ENCODE results near the gene GJD2.

Gene GJD2

DNA sequence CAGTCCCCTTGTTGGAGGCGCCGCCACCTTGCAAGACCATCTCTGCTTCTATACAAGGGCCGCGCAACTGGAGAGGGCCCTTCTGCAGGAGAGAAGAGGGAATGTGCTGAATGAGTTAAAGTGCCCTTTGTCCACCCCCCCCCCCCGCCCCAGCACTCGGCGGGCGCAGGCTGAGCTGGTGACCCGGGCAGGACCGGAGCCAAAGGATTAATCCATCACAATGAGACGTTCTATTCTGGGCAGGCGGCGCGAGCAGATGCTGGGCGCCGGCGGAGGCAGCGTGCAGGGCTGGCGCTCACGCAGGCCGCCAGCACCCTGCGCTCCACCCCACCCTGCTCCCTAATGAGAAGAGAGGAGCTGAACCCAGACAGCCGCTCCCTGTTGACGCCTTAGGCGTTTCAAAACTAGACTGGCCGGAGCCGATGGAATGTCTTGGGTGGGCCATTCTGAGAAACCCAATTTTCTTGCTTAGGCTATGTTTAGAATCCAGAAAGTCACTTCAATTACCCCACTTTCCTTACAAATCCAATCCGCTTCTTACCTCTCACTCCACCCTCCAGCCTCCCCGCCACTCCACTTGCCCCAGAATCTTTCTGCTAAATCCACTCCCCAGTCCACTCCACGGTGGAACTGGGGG, 32.9 kb downstream of the GJD2 start:
- peak; percentile 32 for DNase-seq

DNA sequence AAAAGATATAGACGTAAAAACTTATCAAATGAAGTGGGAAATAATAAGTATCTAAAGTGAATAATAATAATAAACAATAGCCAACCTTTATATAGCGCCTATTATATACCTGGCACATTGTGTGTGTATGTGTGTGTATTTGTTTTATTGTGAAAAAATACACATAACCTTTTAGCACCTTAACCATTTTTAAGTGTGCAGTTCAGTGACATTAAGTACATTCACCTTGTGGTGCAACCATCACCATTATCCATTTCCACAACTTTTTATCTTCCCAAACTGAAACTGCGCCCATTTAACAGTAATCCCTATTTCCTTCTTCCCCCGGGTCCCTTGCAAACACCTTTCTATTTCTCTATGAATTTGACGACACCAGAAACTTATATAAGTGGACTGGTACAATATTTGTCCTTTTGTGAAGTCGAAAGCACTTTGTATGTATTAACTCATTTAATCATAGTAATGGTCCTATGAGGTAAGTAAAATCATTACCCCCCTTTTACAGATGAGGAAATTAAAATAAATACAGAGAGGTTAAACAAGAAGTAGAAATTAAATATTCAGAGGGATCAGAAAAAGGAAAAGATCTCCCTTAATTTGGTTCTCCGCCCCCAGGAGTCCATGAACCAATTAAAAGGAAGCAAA, 33.5 kb downstream of the GJD2 start:
- no peak for DNase-seq

DNA sequence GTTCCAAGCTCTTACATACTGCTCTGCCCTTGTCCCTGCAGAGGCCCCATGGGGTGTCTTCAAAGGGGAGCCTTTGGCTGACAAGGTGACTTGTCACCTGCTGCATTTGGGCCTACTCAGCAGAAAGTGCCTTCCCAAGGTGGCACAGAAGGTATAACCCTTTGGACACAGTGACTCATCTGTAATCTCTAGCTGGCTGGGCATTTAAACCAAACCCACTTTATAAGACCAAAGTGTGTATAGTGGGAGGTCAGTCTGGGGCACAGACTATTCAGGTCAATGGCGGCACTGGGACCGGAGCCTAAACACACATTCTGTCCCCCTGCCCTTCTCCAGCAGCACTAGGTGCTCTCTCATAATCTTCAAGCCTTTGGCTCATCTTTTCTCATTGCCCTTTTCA, 35.1 kb downstream of the GJD2 start:
- DNase-seq: no peak

DNA sequence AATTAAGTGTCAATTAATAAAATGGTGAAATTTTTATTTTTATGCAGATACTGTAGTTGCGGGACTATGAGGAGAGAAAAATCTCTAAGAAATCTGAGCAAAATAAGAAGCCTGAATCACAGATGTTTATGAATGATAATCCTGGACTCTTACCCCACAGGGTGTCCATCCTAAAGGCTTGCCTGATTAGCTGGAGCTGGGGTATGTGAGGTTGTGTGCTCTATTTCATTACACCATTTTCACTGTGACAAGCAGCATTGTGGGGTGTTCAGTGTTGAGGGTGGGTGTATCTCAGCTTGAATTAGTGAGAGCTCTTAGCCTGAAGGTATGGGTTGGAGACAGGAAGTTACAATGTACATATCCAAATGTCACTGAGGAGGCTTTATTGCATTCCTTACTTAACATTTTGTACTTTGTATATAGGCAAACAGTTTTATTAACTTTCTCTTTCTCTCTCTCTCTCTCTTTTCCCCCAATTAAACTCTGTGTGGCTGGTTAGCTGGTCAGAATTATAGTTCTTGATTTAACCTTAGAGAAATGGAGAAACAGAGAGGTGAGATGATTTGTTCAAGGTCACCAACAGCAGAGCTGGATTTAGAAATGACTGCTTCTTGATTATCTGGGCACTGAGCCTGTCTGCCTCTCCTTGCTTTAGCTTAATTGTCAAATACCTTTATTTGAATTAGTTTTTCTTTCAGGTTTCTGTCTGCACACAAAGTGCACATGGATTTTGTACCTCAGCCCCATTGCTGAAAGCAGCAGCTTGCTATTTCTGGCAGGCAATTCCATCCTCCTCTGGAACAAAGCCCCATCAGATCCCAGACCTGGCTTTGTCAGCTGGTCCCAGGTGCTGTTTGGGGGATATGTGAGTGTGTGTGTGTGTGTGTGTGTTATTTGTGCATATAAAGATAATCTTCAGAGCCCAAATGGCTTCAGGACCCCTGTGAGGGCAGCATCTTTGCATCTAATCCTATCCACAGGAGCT, 35.8 kb downstream of the GJD2 start:
- DNase-seq: no peak

DNA sequence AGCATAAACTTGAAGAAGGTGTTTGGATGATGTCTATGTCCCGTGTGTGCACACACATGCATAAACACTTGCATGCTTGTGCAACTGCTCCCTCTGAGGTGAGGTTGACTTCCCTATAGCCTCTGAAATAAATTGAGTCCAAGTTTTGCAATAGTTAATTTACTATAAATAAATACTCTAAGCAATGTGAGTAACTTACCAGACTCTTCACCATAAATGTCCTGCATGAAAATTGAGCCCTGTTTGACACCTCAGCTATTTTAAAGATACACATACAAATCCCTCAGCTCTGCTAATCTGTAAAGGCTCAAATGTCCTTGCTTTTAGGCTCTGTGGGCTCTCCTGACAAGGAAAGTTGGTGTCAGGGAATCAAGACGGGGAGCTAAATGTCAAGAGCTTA, 37.1 kb downstream of the GJD2 start:
- no peak for DNase-seq

DNA sequence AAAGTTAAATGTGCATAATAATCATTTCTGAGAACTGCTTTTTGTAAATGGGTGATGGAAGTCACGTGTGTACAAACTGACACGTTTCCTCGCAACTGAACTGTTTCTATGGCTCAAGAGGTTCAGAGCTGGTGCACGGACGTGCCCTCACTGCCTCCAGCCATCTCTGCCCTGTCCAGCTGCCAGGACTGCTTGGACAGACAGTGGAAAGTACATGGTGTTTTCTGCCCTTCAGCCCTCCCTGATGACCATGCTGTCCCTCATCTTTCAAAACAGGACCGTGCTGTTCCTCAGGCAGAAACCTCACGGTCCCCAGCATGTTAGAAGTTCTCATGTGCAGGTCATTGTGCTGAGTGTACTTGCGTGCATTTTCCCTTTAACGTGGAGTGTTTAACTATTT, 38.7 kb downstream of the GJD2 start:
- DNase-seq: no peak

DNA sequence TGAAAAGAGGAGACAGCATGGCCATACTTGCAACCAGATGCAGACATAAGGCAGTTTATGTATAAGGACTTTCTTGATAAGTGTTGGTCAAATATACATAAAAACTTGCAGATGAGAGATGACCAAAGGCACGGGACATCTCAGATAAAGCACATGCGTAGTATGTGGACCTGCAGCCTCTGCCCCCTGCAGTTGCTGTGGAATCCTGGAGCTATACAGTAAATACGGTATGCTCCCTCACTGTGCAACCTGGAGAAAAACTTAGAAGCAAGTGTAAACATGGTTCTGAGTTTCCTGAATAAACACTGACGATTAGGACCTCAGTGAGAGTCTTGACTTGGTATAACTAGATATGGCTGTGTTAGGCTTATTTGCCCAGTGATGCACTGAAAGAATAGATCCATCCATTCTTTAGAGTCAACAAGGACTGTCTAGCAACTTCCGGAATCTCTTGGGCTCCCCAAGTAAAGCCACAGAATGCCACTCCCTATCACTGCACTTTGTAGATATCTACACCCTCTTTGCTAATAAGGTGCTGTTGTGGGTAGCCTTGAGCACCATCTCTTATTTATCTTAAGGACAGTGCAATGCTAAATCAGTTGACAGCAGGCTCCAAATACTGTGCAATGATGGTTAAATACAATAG, 40.2 kb downstream of the GJD2 start:
- no peak for DNase-seq

DNA sequence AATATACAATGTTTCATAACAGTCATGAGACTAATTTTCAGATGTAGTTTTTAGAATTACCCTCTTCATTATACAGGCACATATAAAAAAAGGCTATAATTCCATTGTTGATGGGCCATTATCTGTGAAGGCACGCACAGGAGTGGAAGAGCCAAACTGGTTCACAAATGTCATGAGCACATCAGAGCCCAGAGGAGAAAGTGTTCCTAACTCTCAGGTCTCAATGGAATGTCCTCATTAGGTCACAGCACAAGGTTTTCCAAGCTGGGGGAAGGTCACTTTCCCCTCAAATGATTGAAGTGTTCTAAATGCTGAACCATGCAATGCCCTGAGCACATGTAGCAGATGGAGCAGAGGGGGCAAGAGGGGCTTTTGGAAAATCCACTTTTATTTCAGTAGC, 41.2 kb downstream of the GJD2 start:
- DNase-seq: no peak

DNA sequence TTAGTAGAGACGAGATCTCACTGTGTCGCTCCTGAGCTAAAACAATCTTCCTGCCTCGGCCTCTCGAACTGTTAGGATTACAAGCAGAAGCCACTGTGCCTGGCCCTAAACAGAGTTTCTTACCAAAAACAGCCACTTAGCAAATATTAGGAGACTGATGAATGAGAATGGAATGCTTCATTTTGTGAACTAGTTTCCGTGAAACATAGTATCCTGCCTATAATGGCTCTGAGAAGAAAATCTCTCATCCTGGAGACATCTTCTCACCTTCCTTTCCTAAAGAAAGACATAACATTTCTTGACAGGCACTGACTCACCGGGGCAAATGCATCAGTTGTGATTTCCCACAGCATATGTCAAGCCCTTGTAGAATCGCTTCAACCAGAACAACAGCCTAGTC, 44.9 kb downstream of the GJD2 start:
- DNase-seq: no peak

DNA sequence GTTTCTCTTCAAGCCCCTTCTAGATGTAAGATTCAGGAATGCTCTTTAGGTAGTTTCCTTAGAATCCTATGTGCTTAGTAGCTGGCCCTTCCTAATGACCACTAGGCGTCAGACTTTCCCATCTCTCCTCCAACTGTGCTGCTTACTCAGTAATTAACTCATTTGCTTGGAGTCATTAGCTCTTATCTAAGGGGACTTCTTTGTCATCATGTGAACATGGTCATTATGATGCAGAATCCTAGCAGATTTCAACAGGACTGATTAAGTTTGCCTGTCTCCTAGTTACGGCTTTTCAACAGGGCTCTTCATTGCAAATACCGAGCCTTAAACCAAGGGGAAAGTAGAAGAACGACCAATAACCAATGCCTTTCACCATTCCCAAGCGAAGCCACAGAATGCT, 46.4 kb downstream of the GJD2 start:
- DNase-seq: peak; percentile 17

DNA sequence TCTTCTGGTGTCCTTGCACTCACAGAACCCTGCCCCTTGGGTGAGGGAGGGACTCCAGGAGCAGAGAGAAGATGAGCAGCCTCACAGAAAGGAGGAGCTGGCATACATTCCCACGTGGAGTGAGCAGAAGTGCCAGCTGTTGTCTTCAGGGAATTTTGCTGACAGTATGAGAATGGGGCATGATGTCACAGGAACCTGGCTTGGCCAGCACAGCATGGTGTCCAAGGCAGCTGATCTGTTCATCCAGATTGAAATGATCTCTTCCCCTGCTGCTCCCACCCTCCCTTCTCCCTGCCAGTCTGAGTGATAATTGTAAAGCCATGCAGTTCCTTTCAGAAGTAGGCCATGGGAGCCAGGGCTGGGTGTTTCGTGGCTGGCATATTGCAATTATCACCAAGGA, 53.3 kb downstream of the GJD2 start:
- DNase-seq: no peak
